A673 (cell line): ENCODE measurements around the gene CCDC197. TPM values are rescaled to one million over a fixed set of nuclear protein-coding genes. Genes with fewer than 3 reads are reported as not detected.

Experiments
- BruUV-seq: library from RNA; stranded (reverse); fragments of 400-500 nt; replicated peaks from 2 replicates; lab custom pipeline; 2021; lab: Mats Ljungman, UMichigan
- CTCF ChIA-PET: fragments of 300-600 bp; sonication (Branson Sonifier 250); formaldehyde crosslinking; loops from one replicate; lab custom pipeline; 2022; ENCODE audit warnings: antibody characterized with exemption; lab: Charles Lee
- POLR2A ChIA-PET: fragments of 300-600 bp; sonication (Branson Sonifier 250); formaldehyde crosslinking; loops from one replicate; lab custom pipeline; 2022; ENCODE audit warnings: antibody characterized with exemption; ENCODE audit not compliant: low non-redundant PET; lab: Charles Lee
- DNase-seq: peaks from one replicate; pipeline ENCODE4 v3.0.0-alpha.2; 2015; ENCODE audit warnings: low spot score
- H3K27ac ChIP-seq: fragments of 200-600 bp; sonication (generic); 2 replicates; pipeline ENCODE4 v1.5.1; 2016; ENCODE audit warnings: mixed run types, low read depth, mild to moderate bottlenecking, mixed read lengths, antibody characterized with exemption, low read length; ENCODE audit not compliant: poor library complexity, severe bottlenecking
- H3K27me3 ChIP-seq: fragments of 200-600 bp; sonication (generic); replicated peaks from 2 replicates; pipeline ENCODE4 v1.6.1; 2017; ENCODE audit warnings: mixed run types, low read depth, mild to moderate bottlenecking, mixed read lengths, antibody characterized with exemption, low read length; ENCODE audit not compliant: insufficient read depth, poor library complexity
- H3K36me3 ChIP-seq: fragments of 200-600 bp; sonication (generic); 2 replicates; pipeline ENCODE4 v1.6.1; 2016; ENCODE audit warnings: mixed run types, mild to moderate bottlenecking, mixed read lengths, antibody characterized with exemption, low read length; ENCODE audit not compliant: insufficient read depth, poor library complexity, severe bottlenecking
- H3K4me1 ChIP-seq: fragments of 200-600 bp; sonication (generic); 2 replicates; pipeline ENCODE4 v1.6.1; 2017; ENCODE audit warnings: mixed run types, mild to moderate bottlenecking, mixed read lengths, antibody characterized with exemption, low read length; ENCODE audit not compliant: insufficient read depth, poor library complexity, severe bottlenecking
- H3K4me3 ChIP-seq: fragments of 200-600 bp; sonication (generic); 2 replicates; pipeline ENCODE4 v1.5.1; 2016; ENCODE audit warnings: low read depth, mixed run types, mild to moderate bottlenecking, mixed read lengths, low read length; ENCODE audit not compliant: poor library complexity, severe bottlenecking
- H3K9me3 ChIP-seq: fragments of 200-600 bp; sonication (generic); 2 replicates; pipeline ENCODE4 v1.6.1; 2016; ENCODE audit warnings: mixed run types, low read depth, mild to moderate bottlenecking, mixed read lengths, antibody characterized with exemption, low read length; ENCODE audit not compliant: poor library complexity, severe bottlenecking
- CTCF ChIP-seq: fragments of 300-800, 200-600 bp; sonication (generic); conservative IDR thresholded peaks from 2 replicates; pipeline ENCODE4 v1.5.1; 2017; ENCODE audit warnings: low read depth, mild to moderate bottlenecking, antibody characterized with exemption, low read length, moderate library complexity, mixed read lengths
- EZH2 ChIP-seq: fragments of 200-600 bp; sonication (generic); IDR thresholded peaks from 2 replicates; pipeline ENCODE4 v1.6.1; 2017; ENCODE audit warnings: borderline replicate concordance, low read depth, mild to moderate bottlenecking, mixed read lengths, antibody characterized with exemption, low read length; ENCODE audit not compliant: poor library complexity, severe bottlenecking
- intact Hi-C: fragments of 100-400 bp; cut with micrococcal nuclease; formaldehyde crosslinking; loops from one replicate; pipeline ENCODE4 v1.10.0; 2022; ENCODE audit not compliant: unreplicated experiment
- total RNA-seq: library from RNA; stranded (reverse); gene quantifications from 2 replicates; pipeline ENCODE4 v1.2.3, GENCODE V29; 2021

The CCDC197 gene
- total RNA-seq, 1 experiment from 2014 or later, result not detected

- H3K4me1 ChIP-seq, result peaks cover 15% of the 10 kb centered on the region
- no peak overlapping the region for H3K27ac ChIP-seq
- ChIA-PET POLR2A (no interaction called here), CTCF (no interaction called here)
- intact Hi-C loops, result no loop called here
- H3K4me3 ChIP-seq, result no peak overlapping the region
- no peak for TF ChIP-seq EZH2
- TF ChIP-seq CTCF, result no peak
- no TSS peak for BruUV-seq
- no peaks in the 10 kb centered on the region for H3K27me3 ChIP-seq
- H3K9me3 ChIP-seq, result no peaks in the 10 kb centered on the region
- H3K36me3 ChIP-seq, result peaks cover 70% of the 10 kb centered on the region
- DNase-seq, result no peak
These were observed 57.3 kb downstream of the CCDC197 start for GRCh38 chr14:94054401-94054800.

- Histone ChIP-seq H3K4me1 (peaks cover 11% of the 10 kb centered on the region), H3K36me3 (peaks cover 70% of the 10 kb centered on the region), H3K27me3 (no peaks in the 10 kb centered on the region), H3K4me3 (no peak overlapping the region), H3K9me3 (no peaks in the 10 kb centered on the region), H3K27ac (no peak overlapping the region)
- DNase-seq, result no peak
- CTCF ChIA-PET, result no interaction called here
- intact Hi-C loops, result no loop called here
- BruUV-seq, result no TSS peak
- POLR2A ChIA-PET, result no interaction called here
- TF ChIP-seq EZH2 (no peak), CTCF (no peak)
These were observed 57.8 kb downstream of the CCDC197 start for GRCh38 chr14:94054936-94055335.

- POLR2A ChIA-PET, result no interaction called here
These were observed 59.6 kb downstream of the CCDC197 start for GRCh38 chr14:94056579-94057308.

More at GRCh38 chr14:94056579-94057308, 59.6 kb downstream of the CCDC197 start:
- H3K4me3 ChIP-seq, result no peak overlapping the region
- CTCF ChIA-PET, result no interaction called here
- no peak overlapping the region for H3K27ac ChIP-seq
- no peak for DNase-seq
- H3K9me3 ChIP-seq, result no peaks in the 10 kb centered on the region
- BruUV-seq, result no TSS peak
- peaks cover 6% of the 10 kb centered on the region for H3K4me1 ChIP-seq
- intact Hi-C loops, result no loop called here
- TF ChIP-seq EZH2 (no peak), CTCF (no peak)
- peaks cover 71% of the 10 kb centered on the region for H3K36me3 ChIP-seq
- H3K27me3 ChIP-seq, result no peaks in the 10 kb centered on the region
